Measurements from ENCODE around the gene DMWD. TPM values are rescaled to one million over a fixed set of nuclear protein-coding genes. Genes with fewer than 3 reads are reported as not detected.

Gene DMWD
- total RNA-seq, 2 experiments from 2014 or later, result 28.6 to 31.5 TPM

DNA sequence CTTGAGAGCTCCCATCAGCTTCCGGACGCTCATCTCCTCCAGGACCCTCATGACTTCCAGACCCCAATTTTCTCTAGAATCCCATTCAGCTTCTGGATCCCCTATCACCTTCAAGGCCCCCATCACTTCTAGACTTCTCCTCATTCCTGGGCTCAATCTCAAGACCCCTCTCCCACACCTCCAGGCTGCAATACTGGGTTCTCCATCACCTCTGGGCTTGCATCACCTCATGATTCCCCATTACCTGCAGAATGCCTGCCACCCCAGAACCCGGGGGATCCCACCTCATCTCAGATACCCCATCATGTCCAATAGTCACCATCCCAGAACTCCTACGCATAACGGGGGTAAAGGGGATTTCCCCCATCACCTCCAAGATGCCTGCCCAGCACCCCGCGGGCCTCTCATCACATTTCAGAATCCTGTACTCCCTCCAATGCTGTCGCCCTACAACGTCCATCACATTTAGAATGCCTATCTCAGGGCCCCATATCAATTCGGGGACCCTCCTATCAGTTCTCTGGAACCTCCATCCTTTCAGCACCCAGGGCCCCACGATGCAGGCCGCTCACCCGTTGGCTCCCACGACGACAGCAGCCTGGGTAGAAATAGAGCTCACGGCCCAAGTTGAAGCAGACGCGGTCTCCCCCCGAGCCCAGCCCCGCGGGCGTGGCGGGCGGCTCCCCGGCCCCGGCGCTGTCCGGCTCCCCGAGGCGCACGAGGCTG is 738 bp downstream of the DMWD start:
- DNase-seq, result peak in 3 of 14 experiments; percentile 17 to 50 (median 43)
- peaks cover 46% of the 10 kb centered on the region for H3K36me3 Mint-ChIP-seq (ENCODE audit: low read depth)
- POLR2A ChIA-PET, result interaction anchor here (0.9 to 5.5 kb wide), 5 partner anchors 13 to 146 kb away, joined by 3 to 50 read pairs (median 3); partner anchors contain the start of genes FBXO46, RSPH6A and SIX5
- peaks cover 31% of the 10 kb centered on the region for H3K27me3 Mint-ChIP-seq
- H3K36me3 ChIP-seq (ENCODE audit: insufficient read depth, low read length), result peaks cover 20% of the 10 kb centered on the region
- peak overlapping the region; percentile 55 for H3K4me3 ChIP-seq (ENCODE audit: low read length)
- intact Hi-C loops (cut with DNase I, micrococcal nuclease), result loop anchor here (2.0 to 10.0 kb wide), 2 partner anchors 71 to 203 kb away; partner anchors contain the start of genes CCDC61 (in 1 of the 2) and SYMPK (in 1 of the 2)
- no peaks in the 10 kb centered on the region for H3K9me3 ChIP-seq (ENCODE audit: control insufficient read depth in 1 of 2, insufficient read depth in 1 of 2, low read length in 2 of 2)
- H3K9me3 Mint-ChIP-seq, result no peaks in the 10 kb centered on the region
- CTCF ChIA-PET, result interaction anchor here (1.5 to 2.3 kb wide), 4 partner anchors 13 to 22 kb away, joined by 5 to 17 read pairs (median 9); no protein-coding TSS in a partner anchor
- peak overlapping the region; percentile 88 for H3K4me3 Mint-ChIP-seq
- no peak overlapping the region for H3K27ac ChIP-seq (ENCODE audit: low read depth in 1 of 2, low read length in 2 of 2)
- TF ChIP-seq, protein P1, sequence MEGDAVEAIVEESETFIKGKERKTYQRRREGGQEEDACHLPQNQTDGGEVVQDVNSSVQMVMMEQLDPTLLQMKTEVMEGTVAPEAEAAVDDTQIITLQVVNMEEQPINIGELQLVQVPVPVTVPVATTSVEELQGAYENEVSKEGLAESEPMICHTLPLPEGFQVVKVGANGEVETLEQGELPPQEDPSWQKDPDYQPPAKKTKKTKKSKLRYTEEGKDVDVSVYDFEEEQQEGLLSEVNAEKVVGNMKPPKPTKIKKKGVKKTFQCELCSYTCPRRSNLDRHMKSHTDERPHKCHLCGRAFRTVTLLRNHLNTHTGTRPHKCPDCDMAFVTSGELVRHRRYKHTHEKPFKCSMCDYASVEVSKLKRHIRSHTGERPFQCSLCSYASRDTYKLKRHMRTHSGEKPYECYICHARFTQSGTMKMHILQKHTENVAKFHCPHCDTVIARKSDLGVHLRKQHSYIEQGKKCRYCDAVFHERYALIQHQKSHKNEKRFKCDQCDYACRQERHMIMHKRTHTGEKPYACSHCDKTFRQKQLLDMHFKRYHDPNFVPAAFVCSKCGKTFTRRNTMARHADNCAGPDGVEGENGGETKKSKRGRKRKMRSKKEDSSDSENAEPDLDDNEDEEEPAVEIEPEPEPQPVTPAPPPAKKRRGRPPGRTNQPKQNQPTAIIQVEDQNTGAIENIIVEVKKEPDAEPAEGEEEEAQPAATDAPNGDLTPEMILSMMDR (IDR thresholded peaks at IDR 0.05), result no peak
- H3K27ac Mint-ChIP-seq, result peak overlapping the region; percentile 76
- H3K4me1 ChIP-seq (ENCODE audit: insufficient read depth, low read length), result peaks cover 30% of the 10 kb centered on the region
- peaks cover 52% of the 10 kb centered on the region for H3K4me1 Mint-ChIP-seq (ENCODE audit: low read depth)
- no peak for ATAC-seq (ENCODE audit: poor library complexity)
- peaks cover 13 to 21% of the 10 kb centered on the region in 2 experiments for H3K27me3 ChIP-seq (ENCODE audit: control insufficient read depth in 1 of 2, insufficient read depth in 2 of 2, low read length in 2 of 2)

- H3K27ac ChIP-seq (ENCODE audit: low read depth in 1 of 2, low read length in 2 of 2), result no peak overlapping the region
- H3K4me3 Mint-ChIP-seq, result peak overlapping the region; percentile 88
- intact Hi-C loops (cut with DNase I, micrococcal nuclease), result loop anchor here in 1 of 2 experiments (10.0 kb wide), 1 partner anchor 204 kb away; the partner anchor contains the start of gene CCDC61
- DNase-seq, result peak in 5 of 14 experiments; percentile 25 to 78 (median 70)
- POLR2A ChIA-PET, result interaction anchor here (0.7 to 5.5 kb wide), 4 partner anchors 12 to 21 kb away, joined by 3 to 50 read pairs (median 4); partner anchors contain the start of gene SIX5
- peak overlapping the region; percentile 8 for H3K27ac Mint-ChIP-seq
- no peaks in the 10 kb centered on the region for H3K9me3 Mint-ChIP-seq
- H3K9me3 ChIP-seq (ENCODE audit: control insufficient read depth in 1 of 2, insufficient read depth in 1 of 2, low read length in 2 of 2), result peaks cover 0 to 4% of the 10 kb centered on the region in 2 experiments
- CTCF ChIA-PET, result interaction anchor here (1.2 to 2.3 kb wide), 3 partner anchors 8 to 21 kb away, joined by 3 to 9 read pairs (median 9); no protein-coding TSS in a partner anchor
- peak; percentile 10 for ATAC-seq (ENCODE audit: poor library complexity)
- H3K36me3 Mint-ChIP-seq (ENCODE audit: low read depth), result peaks cover 55% of the 10 kb centered on the region
- H3K27me3 Mint-ChIP-seq, result peaks cover 31% of the 10 kb centered on the region
- H3K36me3 ChIP-seq (ENCODE audit: insufficient read depth, low read length), result peaks cover 29% of the 10 kb centered on the region
- TF ChIP-seq, protein P1 (IDR thresholded peaks at IDR 0.05), result no peak
- H3K4me1 Mint-ChIP-seq (ENCODE audit: low read depth), result peaks cover 52% of the 10 kb centered on the region
- peaks cover 9 to 18% of the 10 kb centered on the region in 2 experiments for H3K27me3 ChIP-seq (ENCODE audit: control insufficient read depth in 1 of 2, insufficient read depth in 2 of 2, low read length in 2 of 2)
- H3K4me1 ChIP-seq (ENCODE audit: insufficient read depth, low read length), result peaks cover 30% of the 10 kb centered on the region
- H3K4me3 ChIP-seq (ENCODE audit: low read length), result no peak overlapping the region
These were observed 1.7 kb downstream of the DMWD start for GRCh38 chr19:45790942-45791341.

GRCh38 chr19:45789035-45789786 is 3.4 kb downstream of the DMWD start:
- ATAC-seq (ENCODE audit: poor library complexity) (no peak), DNase-seq (no peak)
- Histone ChIP-seq H3K27ac (ENCODE audit: low read depth in 1 of 2, low read length in 2 of 2) (no peak overlapping the region), H3K9me3 (ENCODE audit: control insufficient read depth in 1 of 2, insufficient read depth in 1 of 2, low read length in 2 of 2) (peaks cover 0 to 4% of the 10 kb centered on the region in 2 experiments), H3K4me3 (ENCODE audit: low read length) (no peak overlapping the region), H3K27me3 (ENCODE audit: control insufficient read depth in 1 of 2, insufficient read depth in 2 of 2, low read length in 2 of 2) (peaks cover 0 to 1% of the 10 kb centered on the region in 2 experiments), H3K36me3 (ENCODE audit: insufficient read depth, low read length) (peaks cover 29% of the 10 kb centered on the region), H3K4me1 (ENCODE audit: insufficient read depth, low read length) (peaks cover 30% of the 10 kb centered on the region)
- H3K9me3 Mint-ChIP-seq, result no peaks in the 10 kb centered on the region
- H3K4me1 Mint-ChIP-seq (ENCODE audit: low read depth), result peaks cover 46% of the 10 kb centered on the region
- H3K27ac Mint-ChIP-seq, result no peak overlapping the region
- intact Hi-C loops (cut with DNase I, micrococcal nuclease), result no loop called here
- H3K36me3 Mint-ChIP-seq (ENCODE audit: low read depth), result peaks cover 55% of the 10 kb centered on the region
- ChIA-PET CTCF (interaction anchor here (0.9 to 1.0 kb wide), 2 partner anchors 10 to 19 kb away, joined by 3 to 5 read pairs; no protein-coding TSS in a partner anchor), POLR2A (interaction anchor here (1.1 to 5.5 kb wide), 2 partner anchors 16 to 20 kb away, joined by 4 to 50 read pairs; partner anchors contain the start of gene SIX5)
- H3K27me3 Mint-ChIP-seq, result peaks cover 21% of the 10 kb centered on the region
- TF ChIP-seq, protein P1 (IDR thresholded peaks at IDR 0.05), result no peak
- no peak overlapping the region for H3K4me3 Mint-ChIP-seq
